ENCODE results near the gene NECTIN4.

The NECTIN4 gene

DNA sequence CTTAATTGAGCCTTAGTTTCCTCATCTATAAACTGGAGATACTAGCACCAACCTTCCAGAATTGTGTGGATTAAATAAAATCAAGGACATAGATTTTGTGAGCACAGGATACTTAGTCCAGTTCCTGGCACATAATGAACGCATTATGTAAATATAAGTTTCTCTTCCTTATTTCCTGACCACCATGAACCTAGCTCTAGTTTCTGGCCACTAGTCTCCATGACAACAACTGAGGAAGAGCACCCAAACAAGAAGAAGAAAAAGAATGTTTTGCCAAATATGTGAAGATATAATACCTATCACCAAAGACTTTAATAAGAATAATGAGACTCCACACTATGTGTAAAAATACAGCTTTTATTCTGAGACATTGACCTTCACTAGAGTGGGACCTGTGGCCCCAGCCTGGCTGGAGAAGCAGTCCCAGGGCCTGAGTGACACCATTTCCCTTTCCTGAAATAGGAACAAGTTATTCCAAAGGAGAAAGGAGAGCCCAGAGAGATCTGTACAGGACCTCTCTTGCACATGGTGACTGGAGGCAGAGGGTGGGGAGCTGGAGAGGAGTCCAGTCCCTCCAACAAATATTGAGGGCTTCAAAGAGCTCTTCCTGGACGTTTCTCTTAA, 42.6 kb downstream of the NECTIN4 start:
- Histone ChIP-seq H3K9me3 (ENCODE audit: low read depth, low read length) (no peaks in the 10 kb centered on the region), H3K27ac (peak overlapping the region; percentile 95), H3K36me3 (ENCODE audit: insufficient read depth, low read length) (peaks cover 15% of the 10 kb centered on the region; the same call in 1 of the 2 replicates), H3K9ac (ENCODE audit: insufficient read length) (no peak overlapping the region), H3K4me3 (peak overlapping the region; percentile 80)
- DNase-seq (ENCODE audit: low read depth, low spot score): no peak
- TF ChIP-seq EZH2 (IDR thresholded peaks at IDR 0.05): no peak
- TF ChIP-seq FOXP2 (optimal IDR thresholded peaks at IDR 0.05; ENCODE audit: control extremely low read depth, extremely low read length, insufficient read depth): no peak

DNA sequence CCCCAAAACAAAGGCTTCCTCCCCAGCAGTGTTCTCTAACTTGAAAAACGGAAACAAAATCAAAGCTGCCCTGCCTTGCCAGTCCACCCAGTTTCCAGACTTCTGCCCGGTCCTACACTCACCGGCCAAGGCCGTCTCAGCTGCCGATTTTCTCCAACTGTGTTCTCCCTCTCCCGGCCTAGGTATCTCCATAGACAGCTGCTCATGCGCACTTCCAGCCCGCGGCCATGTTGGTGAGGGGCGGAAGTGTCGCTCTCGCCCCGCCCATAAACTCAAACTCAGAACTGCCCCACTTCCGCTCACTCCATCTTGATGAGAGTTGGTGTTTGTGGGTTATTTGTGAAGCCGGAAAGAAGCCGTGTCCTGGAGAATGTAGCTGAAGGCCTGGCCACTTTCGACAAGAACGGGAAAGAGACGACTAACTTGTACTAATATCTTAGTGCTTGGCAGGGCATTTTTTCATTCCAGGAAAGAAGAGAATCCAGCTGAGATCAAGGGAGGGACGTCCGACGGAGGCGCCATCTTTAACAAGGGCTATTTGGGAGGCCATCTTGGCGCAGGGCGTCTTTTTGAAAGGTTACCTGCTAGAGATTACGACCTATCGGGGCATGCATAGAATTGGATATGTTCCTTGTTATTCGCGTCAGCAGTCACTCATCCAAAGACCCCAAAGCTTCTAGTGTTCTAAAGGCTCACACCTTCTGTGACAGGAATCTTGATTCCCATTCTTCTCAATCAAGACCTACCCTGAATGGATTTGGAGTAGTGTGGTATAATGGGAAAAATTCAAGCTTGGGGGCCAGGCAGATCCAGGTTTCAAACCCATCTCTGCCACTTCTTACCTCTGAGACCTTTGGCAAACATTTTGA, 43.4 kb downstream of the NECTIN4 start, which contains the start of gene USF1:
Gene USF1, minus strand, starts transcription at position 242 of the 869 bp plus-strand sequence. CDS start 2,702 bp downstream, outside the sequence.
- Histone ChIP-seq H3K9me3 (ENCODE audit: low read depth, low read length) (no peaks in the 10 kb centered on the region), H3K27ac (peak within 1 kb of the TSS; percentile 95), H3K4me3 (peak within 1 kb of the TSS; percentile 80), H3K9ac (ENCODE audit: insufficient read length) (peak within 1 kb of the TSS; percentile 85), H3K36me3 (ENCODE audit: insufficient read depth, low read length) (peaks cover 22% of the 10 kb centered on the region)
- DNase-seq (ENCODE audit: low read depth, low spot score): peak; percentile 85
- TF ChIP-seq POLR2AphosphoS5 (IDR thresholded peaks at IDR 0.05; ENCODE audit: borderline replicate concordance, low read depth, low read length) (peak; percentile 94), FOXP2 (optimal IDR thresholded peaks at IDR 0.05; ENCODE audit: control extremely low read depth, extremely low read length, insufficient read depth) (no peak)

DNA sequence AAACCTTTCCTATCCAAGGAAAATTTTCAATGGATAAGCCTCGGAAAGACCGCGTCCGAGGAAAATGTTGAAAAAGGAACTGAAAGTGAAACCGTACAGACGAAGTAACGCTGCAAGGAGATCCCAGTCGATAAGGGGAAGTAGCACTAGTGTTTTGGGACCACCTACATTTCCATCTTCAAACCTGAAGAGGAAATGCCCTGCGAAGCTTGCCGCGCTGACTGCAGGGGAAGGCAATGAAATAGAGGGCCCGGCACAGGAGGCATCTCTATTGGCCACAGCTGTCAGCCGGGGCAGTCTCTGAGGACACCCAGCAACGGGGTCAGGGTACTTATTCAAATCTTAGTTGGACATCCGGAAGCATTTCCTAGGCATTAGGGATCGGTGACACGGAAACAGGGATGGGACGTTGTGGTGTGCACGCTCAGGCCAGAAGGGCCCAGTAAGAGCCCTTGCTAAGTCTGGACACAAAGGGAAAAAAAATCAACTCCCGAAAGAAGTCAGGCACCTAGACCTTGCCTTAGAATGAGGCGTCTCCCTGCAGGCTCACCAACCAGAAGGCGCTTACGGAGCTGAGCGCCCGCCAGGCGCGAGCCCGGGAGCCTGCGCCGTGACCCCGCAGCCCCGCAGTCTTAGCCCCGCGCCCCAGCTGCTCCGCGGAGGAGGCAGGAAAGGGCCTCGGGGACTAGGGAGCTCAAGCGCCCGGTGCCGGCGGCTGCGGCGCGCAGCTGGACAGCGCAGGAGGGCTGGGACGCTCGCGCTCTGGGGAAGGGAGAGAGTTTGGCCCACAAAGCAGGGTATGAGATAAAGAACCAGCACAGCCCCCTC, 44.2 kb downstream of the NECTIN4 start:
- no peaks in the 10 kb centered on the region for H3K9me3 ChIP-seq (ENCODE audit: low read depth, low read length)

DNA sequence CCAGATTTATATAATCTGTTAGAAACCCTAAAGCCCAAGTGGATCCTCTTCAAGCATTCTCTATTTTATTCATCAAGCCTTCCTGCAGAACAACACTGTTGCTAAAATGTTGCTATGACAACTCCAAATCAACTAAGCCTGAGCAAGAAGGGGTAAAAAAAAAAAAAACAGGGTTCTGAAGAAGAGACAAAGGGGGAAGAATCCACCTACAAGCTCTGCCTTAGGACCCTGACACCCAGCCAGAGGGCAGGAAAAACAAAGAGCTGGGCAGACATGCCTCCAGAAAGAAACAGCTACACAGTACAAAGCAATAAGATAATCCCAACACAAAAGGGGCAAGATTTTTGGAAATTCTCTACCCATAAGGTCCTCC, 44.8 kb downstream of the NECTIN4 start:
- Histone ChIP-seq H3K27ac (no peak overlapping the region), H3K4me3 (peak overlapping the region; percentile 80), H3K9me3 (ENCODE audit: low read depth, low read length) (no peaks in the 10 kb centered on the region), H3K36me3 (ENCODE audit: insufficient read depth, low read length) (peaks cover 36% of the 10 kb centered on the region), H3K9ac (ENCODE audit: insufficient read length) (peak overlapping the region; percentile 85)
- TF ChIP-seq FOXP2 (optimal IDR thresholded peaks at IDR 0.05; ENCODE audit: control extremely low read depth, extremely low read length, insufficient read depth) (no peak), EZH2 (IDR thresholded peaks at IDR 0.05) (no peak), POLR2AphosphoS5 (IDR thresholded peaks at IDR 0.05; ENCODE audit: borderline replicate concordance, low read depth, low read length) (no peak)
- no peak for DNase-seq (ENCODE audit: low read depth, low spot score)

More for the DNA sequence above, 44.2 kb downstream of the NECTIN4 start:
- peak overlapping the region; percentile 95; the same call in 1 of the 2 replicates for H3K27ac ChIP-seq
- H3K9ac ChIP-seq (ENCODE audit: insufficient read length): peak overlapping the region; percentile 85
- DNase-seq (ENCODE audit: low read depth, low spot score): no peak
- TF ChIP-seq FOXP2 (optimal IDR thresholded peaks at IDR 0.05; ENCODE audit: control extremely low read depth, extremely low read length, insufficient read depth) (no peak), EZH2 (IDR thresholded peaks at IDR 0.05) (no peak), POLR2AphosphoS5 (IDR thresholded peaks at IDR 0.05; ENCODE audit: borderline replicate concordance, low read depth, low read length) (no peak)
- H3K4me3 ChIP-seq: peak overlapping the region; percentile 80
- peaks cover 30% of the 10 kb centered on the region for H3K36me3 ChIP-seq (ENCODE audit: insufficient read depth, low read length)

DNA sequence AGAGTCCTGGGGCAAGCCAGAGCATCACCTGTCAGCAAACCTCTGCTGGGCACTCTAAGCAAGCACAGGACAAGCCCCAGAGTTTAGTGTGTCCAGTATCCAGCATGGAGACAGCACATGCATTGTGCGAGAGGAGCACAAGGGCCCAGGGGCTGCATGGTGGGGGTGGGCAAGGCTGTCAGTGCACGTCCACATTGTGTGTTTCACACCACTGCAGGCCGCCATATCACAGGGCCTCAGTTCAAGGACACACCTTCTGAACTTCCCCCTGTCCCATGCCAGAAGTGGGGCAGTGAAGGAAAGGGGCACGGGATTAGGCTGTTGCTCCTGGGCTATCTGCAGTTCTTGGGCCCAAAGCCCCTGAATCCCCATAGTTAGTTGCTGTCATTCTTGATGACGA, 49.8 kb downstream of the NECTIN4 start:
- no peak overlapping the region for H3K9ac ChIP-seq (ENCODE audit: insufficient read length)
- H3K4me3 ChIP-seq: no peak overlapping the region
- no peak for DNase-seq (ENCODE audit: low read depth, low spot score)
- no peak for TF ChIP-seq POLR2AphosphoS5 (IDR thresholded peaks at IDR 0.05; ENCODE audit: borderline replicate concordance, low read depth, low read length)
- no peak for TF ChIP-seq EZH2 (IDR thresholded peaks at IDR 0.05)
- no peak for TF ChIP-seq FOXP2 (optimal IDR thresholded peaks at IDR 0.05; ENCODE audit: control extremely low read depth, extremely low read length, insufficient read depth)
- no peak overlapping the region for H3K27ac ChIP-seq
- no peaks in the 10 kb centered on the region for H3K9me3 ChIP-seq (ENCODE audit: low read depth, low read length)
- peaks cover 39% of the 10 kb centered on the region for H3K36me3 ChIP-seq (ENCODE audit: insufficient read depth, low read length)

DNA sequence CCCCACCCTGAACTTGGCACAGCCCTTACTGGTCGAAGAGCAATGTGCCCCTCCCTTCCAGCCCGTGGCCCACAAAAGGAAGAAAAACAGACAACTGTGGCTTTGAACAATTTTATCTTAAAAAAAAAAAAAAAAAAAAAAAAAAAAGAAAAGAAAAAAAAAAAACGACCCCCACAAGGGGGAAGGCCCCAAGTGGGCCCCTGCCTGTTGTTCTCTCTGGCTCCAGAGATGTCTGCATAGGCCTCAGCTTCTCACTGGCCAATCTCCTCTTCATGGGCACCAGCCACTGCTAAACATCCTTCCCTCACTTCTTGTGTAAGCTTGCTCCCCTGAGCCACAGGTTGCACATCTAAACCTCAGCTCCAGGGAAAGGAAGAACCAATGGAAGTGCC, 50.2 kb downstream of the NECTIN4 start:
- TF ChIP-seq FOXP2 (optimal IDR thresholded peaks at IDR 0.05; ENCODE audit: control extremely low read depth, extremely low read length, insufficient read depth): no peak
- TF ChIP-seq EZH2 (IDR thresholded peaks at IDR 0.05): no peak
- TF ChIP-seq POLR2AphosphoS5 (IDR thresholded peaks at IDR 0.05; ENCODE audit: borderline replicate concordance, low read depth, low read length): no peak
- Histone ChIP-seq H3K27ac (no peak overlapping the region), H3K4me3 (peak overlapping the region; percentile 79), H3K9me3 (ENCODE audit: low read depth, low read length) (no peaks in the 10 kb centered on the region), H3K36me3 (ENCODE audit: insufficient read depth, low read length) (peaks cover 39% of the 10 kb centered on the region), H3K9ac (ENCODE audit: insufficient read length) (peak overlapping the region; percentile 69)
- no peak for DNase-seq (ENCODE audit: low read depth, low spot score)

DNA sequence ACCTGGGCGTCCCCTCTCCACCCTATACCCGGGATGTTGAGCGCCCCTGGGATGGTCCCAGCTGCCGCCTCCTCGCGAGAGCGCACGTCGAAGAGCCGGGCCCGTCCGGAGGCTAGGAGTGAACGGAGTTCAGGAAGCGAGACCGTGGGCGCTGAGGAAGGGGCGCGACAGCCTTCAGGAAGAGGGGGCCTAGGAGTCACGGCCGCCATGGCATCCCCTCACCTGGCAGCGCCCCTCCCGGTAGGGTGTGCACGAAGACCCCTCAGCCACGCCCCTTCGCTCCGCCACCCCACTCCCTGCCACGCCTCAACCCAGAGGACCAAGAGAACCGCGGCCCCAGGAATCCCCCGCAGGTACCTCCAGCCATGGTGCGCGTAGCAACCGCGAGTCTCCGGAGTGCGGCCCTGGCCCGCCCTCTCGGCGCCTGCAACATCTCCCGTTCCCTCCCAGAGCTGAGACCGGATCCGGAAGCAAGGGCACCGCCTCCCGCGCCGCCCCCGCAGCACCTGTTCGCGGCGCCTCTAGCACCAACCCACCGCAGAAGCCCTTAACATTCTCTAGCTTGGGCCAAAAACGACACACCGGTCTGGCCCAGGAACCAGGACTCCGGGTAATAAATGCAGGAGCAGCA, 50.7 kb downstream of the NECTIN4 start, which contains the start of gene TSTD1:
Gene TSTD1, minus strand, starts transcription at position 442 of the 631 bp plus-strand sequence. Its CDS starts 75 bp downstream, at position 367.
- Histone ChIP-seq H3K9me3 (ENCODE audit: low read depth, low read length) (no peaks in the 10 kb centered on the region), H3K4me3 (peak within 1 kb of the TSS; percentile 79), H3K9ac (ENCODE audit: insufficient read length) (peak within 1 kb of the TSS; percentile 69), H3K27ac (no peak within 1 kb of the TSS), H3K36me3 (ENCODE audit: insufficient read depth, low read length) (peaks cover 39% of the 10 kb centered on the region)
- TF ChIP-seq POLR2AphosphoS5 (IDR thresholded peaks at IDR 0.05; ENCODE audit: borderline replicate concordance, low read depth, low read length) (peak; percentile 18; the same call in 1 of the 2 replicates), EZH2 (IDR thresholded peaks at IDR 0.05) (no peak)
- DNase-seq (ENCODE audit: low read depth, low spot score): no peak
